HepG2 (cell line): ENCODE measurements around the gene SMPD1. TPM values are rescaled to one million over a fixed set of nuclear protein-coding genes. Genes with fewer than 3 reads are reported as not detected.
A peak's percentile ranks its signal among the peaks of the same experiment; 100 is the strongest.

Experiments
- AKNA ChIP-seq: sonication (generic); formaldehyde crosslinking; IDR thresholded peaks from 2 replicates; pipeline ENCODE4 v1.4.0; 2020; ENCODE audit warnings: missing genetic modification reagents, borderline replicate concordance
- ARID3A ChIP-seq: IDR thresholded peaks from 2 replicates; pipeline ENCODE4 v1.6.1; 2012; ENCODE audit warnings: low read depth, low read length, improper control_type of control experiment
- ARNT2 ChIP-seq: sonication (generic); formaldehyde crosslinking; IDR thresholded peaks from 2 replicates; pipeline ENCODE4 v1.8.0; 2022; ENCODE audit warnings: mild to moderate bottlenecking, low read depth, missing genetic modification reagents, moderate library complexity
- DMAP1 ChIP-seq: IDR thresholded peaks from 2 replicates; pipeline ENCODE4 v1.6.1; 2016
- FOXA3 ChIP-seq: IDR thresholded peaks from 2 replicates; pipeline ENCODE4 v1.6.1; 2016; ENCODE audit warnings: missing genetic modification reagents, missing compliant biosample characterization
- HBP1 ChIP-seq: IDR thresholded peaks from 2 replicates; pipeline ENCODE4 v1.6.1; 2016; ENCODE audit warnings: low read depth, control low read depth
- HCFC1 ChIP-seq: fragments of 150-350 bp; IDR thresholded peaks from 2 replicates; pipeline ENCODE4 v1.6.1; 2014; ENCODE audit warnings: low read depth, low read length
- KDM3A ChIP-seq: IDR thresholded peaks from 2 replicates; pipeline ENCODE4 v1.6.1; 2018; ENCODE audit warnings: low read depth, missing compliant biosample characterization
- NFIB ChIP-seq: sonication (generic); formaldehyde crosslinking; IDR thresholded peaks from 2 replicates; pipeline ENCODE4 v1.9.0; 2021; ENCODE audit warnings: missing genetic modification reagents, mild to moderate bottlenecking, borderline replicate concordance
- SOX6 ChIP-seq, 2 experiments: fragments of 450-650 bp in 1 of 2; sonication (generic) in 1 of 2; formaldehyde crosslinking in 1 of 2; IDR thresholded peaks; 2 replicates each; pipeline versions ENCODE4 v1.4.0 to v1.6.1; 2017 to 2020; ENCODE audit warnings: antibody characterized with exemption in 1 of 2, mild to moderate bottlenecking in 1 of 2, missing genetic modification reagents in 1 of 2
- SRY ChIP-seq: sonication (generic); formaldehyde crosslinking; IDR thresholded peaks from 2 replicates; pipeline ENCODE4 v1.8.0; 2022; ENCODE audit warnings: mild to moderate bottlenecking, missing genetic modification reagents
- TOE1 ChIP-seq: sonication (generic); formaldehyde crosslinking; IDR thresholded peaks from 2 replicates; pipeline ENCODE4 v1.4.0; 2020; ENCODE audit warnings: mild to moderate bottlenecking, missing genetic modification reagents
- ZNF382 ChIP-seq: sonication (generic); formaldehyde crosslinking; IDR thresholded peaks from 2 replicates; pipeline ENCODE4 v1.5.0; 2020; ENCODE audit warnings: missing genetic modification reagents, mild to moderate bottlenecking, borderline replicate concordance
- ZNF510 ChIP-seq: sonication (generic); formaldehyde crosslinking; IDR thresholded peaks from 2 replicates; pipeline ENCODE4 v1.4.0; 2020; ENCODE audit warnings: low read depth, mild to moderate bottlenecking, missing genetic modification reagents
- ZNF687 ChIP-seq: sonication (generic); formaldehyde crosslinking; IDR thresholded peaks from 2 replicates; pipeline ENCODE4 v1.5.1; 2020; ENCODE audit warnings: mild to moderate bottlenecking, missing genetic modification reagents, moderate library complexity
- ZNF720 ChIP-seq: sonication (generic); formaldehyde crosslinking; IDR thresholded peaks from 2 replicates; pipeline ENCODE4 v1.4.0; 2020; ENCODE audit warnings: missing genetic modification reagents
- ZNF788 ChIP-seq: sonication (generic); formaldehyde crosslinking; IDR thresholded peaks from 2 replicates; pipeline ENCODE4 v1.5.0; 2020; ENCODE audit warnings: mild to moderate bottlenecking, missing genetic modification reagents, borderline replicate concordance
- ZNF883 ChIP-seq: sonication (generic); formaldehyde crosslinking; IDR thresholded peaks from 2 replicates; pipeline ENCODE4 v1.5.1; 2020; ENCODE audit warnings: mild to moderate bottlenecking, missing genetic modification reagents; ENCODE audit errors: not compliant biosample characterization
- polyA plus RNA-seq, 8 experiments: library from polyadenylated mRNA; depleted of rRNA in 3 of 8; stranded (reverse) in 7 of 8; unstranded in 1 of 8; fragments of >200 nt; fragmentation: Illumina TruSeq in 4 of 8; extraction: Trizol in 4 of 8; gene quantifications; 2 replicates each; pipeline versions ENCODE4 v1.2.1 to v1.2.3, GENCODE V29; 2011 to 2016; ENCODE audit warnings: low read depth in 4 of 8, missing spikeins in 1 of 8, mixed read lengths in 1 of 8; ENCODE audit not compliant: insufficient read depth in 1 of 8
- total RNA-seq, 5 experiments: library from RNA; depleted of rRNA; stranded (reverse); fragments of >200 nt; fragmentation: Illumina TruSeq; extraction: Trizol; gene quantifications; 2 replicates each; pipeline ENCODE4 v1.2.3, GENCODE V29; 2016; ENCODE audit warnings: low read depth in 1 of 5

SMPD1 gene
- total and polyA plus RNA-seq, 2 of the 13 experiments (the other 11 are each of a cell fraction or from before 2014, with no cell fraction given): 6.3 to 8.4 TPM

- TF ChIP-seq SOX6 (IDR thresholded peaks at IDR 0.05) (no peak), SOX6 (CRISPR knock-in tag; IDR thresholded peaks at IDR 0.05) (peak; percentile 65; the same call in 1 of the 2 replicates), ARNT2 (CRISPR knock-in tag) (no peak), KDM3A (CRISPR knock-in tag) (no peak), HBP1 (CRISPR knock-in tag) (no peak), AKNA (CRISPR knock-in tag) (no peak), NFIB (CRISPR knock-in tag) (no peak), ZNF687 (CRISPR knock-in tag) (no peak), ARID3A (no peak), FOXA3 (CRISPR knock-in tag) (peak; percentile 68; the same call in 1 of the 2 replicates), SRY (no peak), TOE1 (CRISPR knock-in tag) (no peak), HCFC1 (no peak), ZNF382 (no peak), ZNF883 (no peak), ZNF720 (CRISPR knock-in tag) (no peak), ZNF788 (CRISPR knock-in tag) (no peak), ZNF510 (CRISPR knock-in tag) (no peak), DMAP1 (CRISPR knock-in tag) (no peak)
Observed at GRCh38 chr11:6433998-6434660, 43.9 kb downstream of the SMPD1 start (continued).
